Neural cell (in vitro differentiated cells): ENCODE data around the gene CCDC124. TPM values are rescaled to one million over a fixed set of nuclear protein-coding genes. Genes with fewer than 3 reads are reported as not detected.

Source experiments
- H2AFZ ChIP-seq: fragments of 200-600, 300-800 bp; sonication (generic), shearing (Covaris generic); 2 replicates; pipeline ENCODE4 v1.6.0; 2014; ENCODE audit warnings: low read depth, mild to moderate bottlenecking, antibody characterized with exemption, low read length, moderate library complexity
- H3F3A ChIP-seq: fragments of 200-600 bp; shearing (Covaris generic); 2 replicates; pipeline ENCODE4 v1.6.1; 2016; ENCODE audit warnings: mild to moderate bottlenecking, moderate library complexity, mixed read lengths, antibody characterized with exemption, low read length; ENCODE audit not compliant: insufficient read depth, poor library complexity, severe bottlenecking
- H3K27ac ChIP-seq: fragments of 200-600, 300-800 bp; sonication (generic), shearing (Covaris generic); 2 replicates; pipeline ENCODE4 v1.5.1; 2014; ENCODE audit warnings: mild to moderate bottlenecking, low read length, moderate library complexity
- H3K27me3 ChIP-seq: fragments of 300-800, 200-600 bp; sonication (generic), shearing (Covaris generic); 2 replicates; pipeline ENCODE4 v1.6.0; 2014; ENCODE audit warnings: mild to moderate bottlenecking, low read depth, low read length, moderate library complexity; ENCODE audit not compliant: insufficient read depth
- H3K36me3 ChIP-seq: fragments of 300-800, 200-600 bp; sonication (generic), shearing (Covaris generic); 2 replicates; pipeline ENCODE4 v1.5.1; 2014; ENCODE audit warnings: mild to moderate bottlenecking, antibody characterized with exemption, low read length, moderate library complexity; ENCODE audit not compliant: insufficient read depth
- H3K4me2 ChIP-seq: fragments of 300-800, 200-600 bp; sonication (generic), shearing (Covaris generic); 2 replicates; pipeline ENCODE4 v1.6.0; 2014; ENCODE audit warnings: mild to moderate bottlenecking, low read length
- H3K4me3 ChIP-seq: fragments of 300-800, 200-600 bp; sonication (generic), shearing (Covaris generic); 2 replicates; pipeline ENCODE4 v1.5.1; 2014; ENCODE audit warnings: mild to moderate bottlenecking, low read length, moderate library complexity
- H3K79me2 ChIP-seq: fragments of 200-600 bp; shearing (Covaris generic); replicated peaks from 2 replicates; pipeline ENCODE4 v1.6.0; 2014; ENCODE audit warnings: mild to moderate bottlenecking, low read length, moderate library complexity; ENCODE audit not compliant: insufficient read depth
- H3K9ac ChIP-seq: fragments of 300-800, 200-600 bp; sonication (generic), shearing (Covaris generic); 2 replicates; pipeline ENCODE4 v1.6.1; 2016; ENCODE audit warnings: mild to moderate bottlenecking, low read length, mixed read lengths
- H3K9me2 ChIP-seq: fragments of 200-600 bp; shearing (Covaris generic); 2 replicates; pipeline ENCODE4 v1.6.1; 2016; ENCODE audit warnings: mild to moderate bottlenecking, low read length, mixed read lengths; ENCODE audit not compliant: insufficient read depth
- H3K9me3 ChIP-seq: fragments of 200-600, 300-800 bp; sonication (generic), shearing (Covaris generic); 2 replicates; pipeline ENCODE4 v1.6.1; 2016; ENCODE audit warnings: mild to moderate bottlenecking, mixed run types, low read length, moderate library complexity, mixed read lengths
- H4K20me1 ChIP-seq: fragments of 200-600 bp; shearing (Covaris generic); 2 replicates; pipeline ENCODE4 v1.6.1; 2016; ENCODE audit warnings: mild to moderate bottlenecking, mixed run types; ENCODE audit not compliant: insufficient read depth
- CTCF ChIP-seq: fragments of 450-650 bp; IDR thresholded peaks from 2 replicates; pipeline ENCODE4 v1.5.1; 2014; ENCODE audit warnings: antibody characterized with exemption, mild to moderate bottlenecking, moderate library complexity; ENCODE audit not compliant: poor library complexity, severe bottlenecking
- EP300 ChIP-seq: fragments of 450-650 bp; conservative IDR thresholded peaks from 2 replicates; pipeline ENCODE4 v1.6.1; 2014; ENCODE audit warnings: antibody characterized with exemption, mild to moderate bottlenecking, moderate library complexity; ENCODE audit not compliant: poor library complexity, severe bottlenecking
- EZH2 ChIP-seq: fragments of 200-600, 300-800 bp; shearing (Covaris generic), sonication (generic); IDR thresholded peaks from 2 replicates; pipeline ENCODE4 v1.6.1; 2014; ENCODE audit warnings: antibody characterized with exemption, low read length, borderline replicate concordance, mild to moderate bottlenecking; ENCODE audit not compliant: insufficient read depth, poor library complexity, severe bottlenecking
- MXI1 ChIP-seq: fragments of 450-650 bp; conservative IDR thresholded peaks from 2 replicates; pipeline ENCODE4 v1.6.1; 2014; ENCODE audit warnings: antibody characterized with exemption, mild to moderate bottlenecking; ENCODE audit not compliant: poor library complexity, severe bottlenecking
- POLR2AphosphoS5 ChIP-seq: IDR thresholded peaks from 2 replicates; pipeline ENCODE4 v1.6.1; 2012
- RAD21 ChIP-seq: fragments of 450-650 bp; conservative IDR thresholded peaks from 2 replicates; pipeline ENCODE4 v1.6.1; 2014; ENCODE audit warnings: antibody characterized with exemption, mild to moderate bottlenecking, moderate library complexity
- REST ChIP-seq: IDR thresholded peaks from 2 replicates; pipeline ENCODE4 v1.6.1; 2012; ENCODE audit warnings: borderline replicate concordance
- SMC3 ChIP-seq: fragments of 450-650 bp; conservative IDR thresholded peaks from 2 replicates; pipeline ENCODE4 v1.6.1; 2014; ENCODE audit warnings: antibody characterized with exemption, mild to moderate bottlenecking, moderate library complexity; ENCODE audit not compliant: poor library complexity
- TAF1 ChIP-seq: IDR thresholded peaks from 2 replicates; pipeline ENCODE4 v1.6.1; 2012; ENCODE audit warnings: low read depth
- polyA plus RNA-seq: library from polyadenylated mRNA; depleted of rRNA; stranded (reverse); fragments of >200 nt; gene quantifications from 2 replicates; pipeline ENCODE4 v1.2.3, GENCODE V29; 2014

The CCDC124 gene
- polyA plus RNA-seq, 1 donor from 2014 or later: 31.0 TPM

GRCh38 chr19:17968362-17968761 is 35.5 kb downstream of the CCDC124 start:
- H3K36me3 ChIP-seq: no peaks in the 10 kb centered on the region
- H4K20me1 ChIP-seq: no peaks in the 10 kb centered on the region
- H3F3A ChIP-seq: no peaks in the 10 kb centered on the region
- peak overlapping the region; percentile 30 for H3K4me3 ChIP-seq
- H3K4me2 ChIP-seq: no peak overlapping the region
- no peak overlapping the region for H3K27ac ChIP-seq
- H3K9ac ChIP-seq: no peak overlapping the region
- TF ChIP-seq MXI1: no peak
- H3K9me3 ChIP-seq: no peaks in the 10 kb centered on the region
- no peak overlapping the region for H2AFZ ChIP-seq
- H3K27me3 ChIP-seq: no peaks in the 10 kb centered on the region
- no peaks in the 10 kb centered on the region for H3K79me2 ChIP-seq
- no peaks in the 10 kb centered on the region for H3K9me2 ChIP-seq

- H3K36me3 ChIP-seq: no peaks in the 10 kb centered on the region
- H3K4me3 ChIP-seq: no peak overlapping the region
- H2AFZ ChIP-seq: no peak overlapping the region
- H3K9me3 ChIP-seq: no peaks in the 10 kb centered on the region
- no peaks in the 10 kb centered on the region for H3K9me2 ChIP-seq
- H3F3A ChIP-seq: no peaks in the 10 kb centered on the region
- no peak overlapping the region for H3K27ac ChIP-seq
- H3K9ac ChIP-seq: no peak overlapping the region
- no peaks in the 10 kb centered on the region for H3K27me3 ChIP-seq
- no peak for TF ChIP-seq CTCF
- TF ChIP-seq REST: no peak
- TF ChIP-seq EP300: no peak
- TF ChIP-seq TAF1: no peak
- TF ChIP-seq EZH2: no peak
- H3K4me2 ChIP-seq: no peak overlapping the region
- H3K79me2 ChIP-seq: no peaks in the 10 kb centered on the region
- H4K20me1 ChIP-seq: no peaks in the 10 kb centered on the region
These were observed 36.4 kb downstream of the CCDC124 start for GRCh38 chr19:17969096-17969792.

- Histone ChIP-seq H3K4me3 (no peak overlapping the region), H3K9me2 (no peaks in the 10 kb centered on the region), H3K79me2 (no peaks in the 10 kb centered on the region), H3K9me3 (no peaks in the 10 kb centered on the region), H3K27me3 (no peaks in the 10 kb centered on the region), H4K20me1 (no peaks in the 10 kb centered on the region), H3K27ac (no peak overlapping the region), H2AFZ (no peak overlapping the region), H3K36me3 (no peaks in the 10 kb centered on the region), H3F3A (no peaks in the 10 kb centered on the region), H3K9ac (no peak overlapping the region), H3K4me2 (no peak overlapping the region)
- no peak for TF ChIP-seq CTCF
- no peak for TF ChIP-seq TAF1
- TF ChIP-seq SMC3: no peak
- TF ChIP-seq MXI1: no peak
- no peak for TF ChIP-seq REST
- TF ChIP-seq EZH2: no peak
- TF ChIP-seq RAD21: no peak
- TF ChIP-seq POLR2AphosphoS5: no peak
- no peak for TF ChIP-seq EP300
These were observed 39.4 kb downstream of the CCDC124 start for GRCh38 chr19:17972230-17972629.
